CD4-positive, alpha-beta T cell treated with Interferon gamma for 1 hour (primary cell): ENCODE measurements around the gene RSPH9.

Experiments
- DNase-seq: peaks from one replicate; pipeline ENCODE4 v3.0.0-alpha.2; 2020

The RSPH9 gene

GRCh38 chr6:43669050-43669921, 24.4 kb downstream of the RSPH9 start:
- DNase-seq, result no peak

DNA sequence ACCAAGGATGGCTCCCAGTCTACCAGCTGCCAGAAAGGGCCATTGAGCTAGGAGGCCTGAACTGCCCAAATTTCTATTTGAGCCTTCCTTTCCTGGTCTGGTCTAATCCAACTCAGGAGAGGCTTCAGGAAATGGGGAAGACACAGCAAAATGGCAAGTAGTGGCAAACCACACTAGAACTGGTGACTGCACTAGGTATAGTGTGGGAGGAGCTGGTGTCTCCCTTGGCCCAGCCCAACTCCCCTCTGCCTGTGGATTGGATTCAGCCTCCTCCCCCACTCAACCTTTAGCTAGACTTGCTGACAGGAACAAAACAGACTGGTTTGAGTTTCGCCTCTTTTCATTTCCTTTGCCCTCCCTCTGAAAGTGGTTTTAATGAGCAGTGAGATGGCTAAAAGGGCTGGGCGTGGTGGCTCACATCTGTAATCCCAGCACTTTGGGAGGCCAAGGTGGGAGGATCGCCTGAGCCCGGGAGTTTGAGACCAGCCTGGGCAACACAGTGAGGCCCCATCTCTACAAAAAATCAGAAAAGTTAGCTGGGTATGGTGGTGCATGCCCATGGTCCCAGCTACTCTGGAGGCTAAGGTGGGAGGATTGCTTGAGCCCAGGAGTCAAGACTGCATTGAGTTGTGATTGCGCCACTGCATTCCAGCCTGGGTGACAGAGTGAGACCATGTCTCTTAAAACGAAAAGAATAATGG, 25.2 kb downstream of the RSPH9 start:
- DNase-seq, result no peak

DNA sequence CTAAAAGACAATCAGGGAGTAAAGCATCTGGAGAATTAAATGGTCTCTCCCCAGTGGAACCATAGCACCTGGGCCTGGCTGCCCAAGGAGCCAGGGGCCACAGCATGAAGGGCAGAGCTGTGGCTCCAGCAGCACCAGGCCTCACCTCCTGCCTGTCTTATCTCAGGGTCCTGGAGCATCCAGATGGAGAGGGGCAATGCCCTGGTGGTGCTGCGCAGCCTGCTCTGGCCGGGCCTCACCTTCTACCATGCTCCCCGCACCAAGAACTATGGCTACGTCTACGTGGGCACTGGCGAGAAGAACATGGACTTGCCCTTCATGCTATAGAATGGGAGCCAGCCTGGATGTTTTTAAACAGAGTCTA, 25.8 kb downstream of the RSPH9 start:
- DNase-seq, result no peak

DNA sequence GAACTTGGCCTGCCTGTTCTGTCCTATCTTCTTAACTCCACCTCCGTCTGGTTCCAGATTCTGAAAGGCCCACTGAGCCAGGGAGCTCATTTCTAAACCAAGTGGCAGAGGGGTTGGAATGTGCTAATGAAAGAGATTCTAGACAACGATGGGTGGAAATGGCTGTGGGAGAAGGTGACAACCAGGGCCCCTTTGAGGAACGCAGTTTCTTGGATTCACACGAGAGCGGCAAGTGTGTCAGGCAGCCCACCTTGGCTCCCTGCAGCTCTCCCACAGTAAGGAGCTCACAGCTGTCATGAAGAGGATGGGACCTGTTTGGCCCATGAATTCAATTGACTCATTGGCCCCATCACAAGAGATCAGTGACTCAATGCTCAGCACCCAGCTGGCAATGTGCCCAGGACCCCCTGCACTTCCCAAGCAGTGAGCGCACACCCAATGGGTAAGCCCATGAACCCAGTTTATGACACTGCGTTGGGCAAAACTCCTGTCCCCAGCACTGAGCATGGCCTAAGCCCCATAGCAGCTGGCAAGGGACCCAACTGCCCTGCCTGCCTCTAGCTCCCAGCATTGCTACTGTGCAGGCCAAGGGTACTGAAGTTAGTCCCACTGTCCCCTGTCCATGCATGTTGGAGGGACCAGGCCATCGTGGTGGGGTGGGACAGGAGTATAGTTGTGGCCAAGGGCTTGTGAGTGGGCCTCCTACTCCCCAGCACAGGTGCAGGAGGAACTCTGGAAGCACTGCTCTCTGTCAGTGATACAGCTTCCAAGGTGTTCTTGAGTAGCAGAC, 26.4 kb downstream of the RSPH9 start:
- DNase-seq, result no peak

GRCh38 chr6:43671801-43672690, 27.2 kb downstream of the RSPH9 start:
- DNase-seq, result no peak

GRCh38 chr6:43673444-43674084, 28.7 kb downstream of the RSPH9 start:
- no peak for DNase-seq

- DNase-seq, result no peak
Measured at GRCh38 chr6:43674291-43674690, 29.5 kb downstream of the RSPH9 start.

- DNase-seq, result no peak
Measured at GRCh38 chr6:43674921-43675320, 30.1 kb downstream of the RSPH9 start.

DNA sequence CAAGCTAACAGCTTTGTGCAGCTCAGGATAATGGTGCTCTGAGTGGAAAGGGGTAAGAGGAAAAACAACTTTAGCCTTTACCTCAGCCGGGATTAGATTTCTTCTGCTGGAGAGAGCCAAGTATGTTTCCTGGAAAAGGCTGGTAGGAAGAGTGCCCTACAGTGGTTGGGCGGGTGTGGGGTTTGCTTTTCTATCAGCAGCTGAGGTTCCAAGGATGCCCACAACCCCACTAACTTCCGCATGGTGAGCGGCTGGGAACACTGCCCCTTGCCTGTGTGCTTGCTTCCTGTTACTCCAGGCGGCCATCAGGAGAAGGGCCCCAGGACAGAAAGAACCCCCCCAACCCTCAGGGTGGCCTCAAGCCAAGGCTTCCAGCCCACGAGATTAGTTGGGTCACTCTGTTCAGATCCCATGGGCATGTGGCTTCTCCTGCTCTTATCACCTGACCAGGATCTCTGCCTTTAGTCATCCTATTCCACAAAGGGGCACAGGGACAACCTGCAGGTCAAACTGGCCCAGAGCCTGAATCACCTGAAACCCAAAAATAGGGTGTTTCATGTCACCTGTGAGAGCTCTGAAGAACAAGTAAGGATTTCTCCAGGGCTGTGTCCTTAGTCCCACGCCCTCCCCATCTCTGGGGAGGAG, 32.2 kb downstream of the RSPH9 start:
- DNase-seq, result no peak

DNA sequence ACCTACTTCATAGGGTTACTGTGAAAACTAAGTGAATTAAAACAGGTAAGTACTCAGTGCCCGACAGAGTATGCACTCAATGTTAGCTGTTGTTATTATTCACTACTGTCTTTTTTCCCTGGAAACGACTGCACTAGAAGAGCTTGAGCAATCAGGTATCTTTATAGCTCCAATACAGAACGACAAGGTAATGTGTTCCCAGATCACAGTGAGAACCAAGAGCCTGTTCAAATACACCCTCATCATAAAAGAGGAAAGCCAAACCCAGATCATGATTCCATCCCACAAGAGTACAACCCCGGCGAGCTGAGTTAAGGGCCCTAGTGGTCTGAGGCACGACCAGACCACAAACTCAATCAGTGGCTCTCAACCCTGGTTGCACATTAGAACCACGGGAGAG, 32.9 kb downstream of the RSPH9 start:
- DNase-seq, result no peak

DNA sequence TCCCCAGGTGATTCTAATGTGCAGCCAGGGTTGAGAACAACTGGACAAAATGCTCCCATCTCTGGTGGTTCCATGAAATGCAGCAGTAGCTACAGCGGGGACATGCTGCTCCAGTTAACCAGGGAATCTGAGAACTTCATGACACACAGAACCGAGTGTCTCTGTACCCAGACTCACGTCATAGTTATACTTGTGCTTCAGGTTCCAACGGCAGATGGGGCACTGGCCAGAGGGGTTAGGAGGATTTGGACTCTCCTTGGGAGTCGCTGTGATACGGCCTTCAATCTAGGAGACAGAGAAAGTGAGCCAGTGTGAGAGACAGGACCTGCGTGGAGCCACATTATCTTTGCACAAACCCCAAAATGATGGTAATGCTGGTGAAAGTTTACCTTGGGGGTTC, 33.5 kb downstream of the RSPH9 start:
- DNase-seq, result no peak

DNA sequence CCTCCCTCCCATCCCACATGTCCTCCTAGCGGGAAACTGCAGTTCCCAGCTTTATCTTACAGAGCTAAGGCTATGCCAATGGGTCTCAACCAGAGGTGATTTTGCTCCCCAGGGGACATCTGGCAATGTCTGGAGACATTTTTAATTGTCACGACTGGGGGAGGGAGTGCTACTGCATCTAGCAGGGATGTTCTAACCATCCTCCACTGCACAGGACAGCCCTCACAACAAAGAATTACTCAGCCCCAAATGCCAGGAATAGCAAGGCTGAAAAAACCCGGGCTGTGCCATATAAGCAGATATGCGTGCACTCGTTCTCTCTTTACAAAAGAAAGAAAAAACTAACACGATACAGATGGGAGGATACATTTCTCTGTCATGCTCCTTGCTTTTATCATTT, 34.2 kb downstream of the RSPH9 start:
- no peak for DNase-seq

DNA sequence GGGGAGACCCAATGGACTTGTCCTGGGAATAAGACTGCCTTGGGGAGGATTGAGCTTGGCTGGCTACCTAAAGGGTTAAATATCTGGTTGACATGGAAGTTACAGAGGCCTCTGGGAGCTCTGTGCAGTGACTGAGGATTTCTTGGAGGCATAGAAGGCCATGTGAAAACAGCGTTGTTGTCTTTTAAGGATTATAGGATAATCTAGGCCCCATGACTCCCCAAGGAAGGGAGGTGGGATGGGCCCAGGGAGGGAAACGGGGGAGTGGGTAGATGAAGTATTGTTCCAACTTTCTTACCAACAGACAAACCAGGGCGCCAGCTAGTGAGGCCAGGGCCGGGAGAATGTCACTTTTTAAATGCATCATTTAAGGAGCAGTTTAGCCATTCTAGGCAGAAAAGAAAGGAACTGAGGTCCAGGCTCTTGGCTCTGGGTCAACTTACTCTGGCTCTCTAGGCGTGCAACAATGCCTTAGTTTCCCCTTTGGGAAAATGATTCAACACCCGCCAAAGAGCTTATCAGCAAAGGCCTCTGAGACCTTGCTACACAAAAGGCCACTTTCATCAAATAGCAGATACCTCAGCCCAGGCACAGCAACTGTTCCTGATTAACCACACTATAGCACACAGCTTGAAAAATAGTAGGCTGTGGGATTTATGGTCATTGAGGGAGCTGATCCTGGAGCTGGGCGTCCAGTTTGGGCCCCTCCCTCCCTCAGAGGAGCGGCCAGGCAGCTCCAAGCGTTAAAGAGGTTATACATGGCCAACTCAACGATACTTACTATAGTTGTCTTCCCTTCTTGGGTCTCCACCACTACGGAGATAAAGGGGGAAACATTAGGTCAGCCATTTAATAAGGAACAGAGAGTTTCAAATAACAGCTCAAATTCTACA, 35.7 kb downstream of the RSPH9 start:
- no peak for DNase-seq

DNA sequence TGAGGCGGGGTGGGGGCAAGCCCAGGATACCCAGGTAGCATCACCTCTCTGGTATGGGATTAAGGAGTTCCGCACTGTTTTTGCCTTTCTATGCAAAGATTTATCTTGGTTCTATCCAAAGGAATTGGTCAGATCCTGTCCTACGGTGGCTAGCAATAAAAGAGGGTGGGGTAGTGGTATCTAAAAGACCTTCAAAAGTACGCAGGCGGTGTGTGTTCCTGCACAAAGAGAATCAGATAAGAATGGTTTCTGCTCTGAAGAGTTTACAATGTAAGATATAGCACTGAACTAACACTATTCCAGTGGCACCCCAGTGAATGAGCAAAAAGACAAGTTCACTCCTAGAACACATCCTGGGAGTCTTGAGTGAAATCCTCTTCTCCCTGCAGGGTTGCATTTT, 36.5 kb downstream of the RSPH9 start:
- no peak for DNase-seq

DNA sequence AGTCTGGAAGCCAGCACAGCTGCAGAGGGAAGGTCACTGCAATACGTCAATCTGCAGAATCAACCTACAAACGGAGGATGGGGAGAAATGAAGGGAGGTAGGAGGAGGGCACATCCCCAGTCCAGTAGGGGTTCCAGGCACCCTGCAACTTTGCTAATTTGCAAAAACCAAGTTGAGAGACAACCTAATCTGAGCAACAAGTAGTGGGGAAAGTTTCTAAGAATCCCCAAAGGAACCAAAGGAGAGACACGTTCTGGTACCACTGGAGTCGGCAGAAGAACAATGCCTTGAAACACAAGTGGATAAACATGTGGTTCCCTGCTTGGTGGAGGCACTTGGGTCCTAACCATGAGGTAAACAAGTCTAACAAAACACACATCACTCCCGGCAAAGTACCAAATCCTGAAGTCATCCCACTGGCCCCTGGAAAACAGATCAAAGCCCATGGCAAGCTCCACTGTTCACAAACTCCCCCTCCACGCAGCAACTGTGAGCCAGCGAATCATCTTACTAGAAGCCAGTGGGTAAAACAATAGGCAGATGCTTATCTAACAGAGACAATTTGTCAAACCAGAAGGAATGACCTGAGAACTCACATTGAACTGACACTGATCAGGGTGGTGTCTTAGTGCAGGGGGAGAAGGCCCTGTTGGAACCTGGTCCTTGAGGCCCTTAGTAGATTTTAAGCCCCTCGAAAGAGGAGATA, 38.0 kb downstream of the RSPH9 start:
- DNase-seq, result no peak

GRCh38 chr6:43683708-43684455, 39.0 kb downstream of the RSPH9 start:
- DNase-seq, result no peak

GRCh38 chr6:43687079-43687436, 42.2 kb downstream of the RSPH9 start:
- no peak for DNase-seq

DNA sequence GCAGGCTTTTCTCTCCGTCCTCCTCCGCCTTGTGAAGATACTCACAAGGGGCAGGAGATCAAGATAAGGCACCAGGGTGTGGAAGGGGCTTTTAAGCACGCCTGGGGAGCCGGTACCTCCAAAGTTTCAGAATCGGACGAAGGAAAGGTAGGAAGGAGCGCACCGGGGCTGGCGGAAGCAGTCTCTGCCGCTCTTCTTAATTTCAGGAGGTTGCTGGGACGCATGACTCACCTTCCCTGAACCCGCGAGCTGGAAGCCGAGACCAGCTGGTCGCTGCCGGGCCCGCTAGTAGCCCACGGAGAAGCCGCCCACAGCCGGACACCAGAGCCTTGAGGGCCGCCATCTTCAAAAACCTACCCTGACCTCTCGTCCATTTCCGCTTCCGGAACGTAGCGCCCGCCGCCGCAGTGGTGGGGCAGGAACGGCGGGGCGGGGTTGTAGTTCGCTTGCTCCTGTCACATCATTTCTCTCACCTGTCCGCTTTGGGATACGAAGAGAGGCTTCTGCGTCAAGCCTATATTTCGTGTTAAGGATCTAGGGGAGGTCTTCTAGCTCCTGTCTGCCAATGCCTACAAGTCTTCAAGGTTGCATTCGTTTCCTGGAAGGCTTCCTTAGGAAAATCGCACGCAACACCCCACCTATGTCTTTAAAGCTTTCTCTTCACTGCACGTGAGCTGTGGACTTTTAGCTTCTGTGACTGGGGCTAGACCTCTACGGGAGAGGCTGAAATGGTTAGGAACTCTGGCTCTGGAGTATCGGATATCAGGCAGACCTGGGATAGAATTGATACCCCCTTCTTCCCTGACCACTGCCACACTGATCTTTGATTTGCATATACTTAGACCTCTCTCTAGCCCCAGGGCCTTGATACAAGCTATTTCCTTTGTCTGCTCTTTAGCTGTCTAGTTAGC, 42.9 kb downstream of the RSPH9 start, which contains the start of gene MRPS18A:
Gene MRPS18A (minus strand): TSS at position 355 of the 911 bp plus-strand sequence. CDS start 12 bp downstream, at position 343.
- peak; percentile 73 for DNase-seq
